Fibroblast of mammary gland (primary cell): ENCODE data around the gene KLK1.

Source experiments
- DNase-seq: peaks from one replicate; pipeline ENCODE4 v3.0.0-alpha.2; 2010; ENCODE audit warnings: low read depth
- H3K4me3 ChIP-seq: 2 replicates; pipeline ENCODE4 v1.5.1; 2011; ENCODE audit warnings: low read depth, mild to moderate bottlenecking, low read length, moderate library complexity; ENCODE audit not compliant: control insufficient read depth
- CTCF ChIP-seq: conservative IDR thresholded peaks from 2 replicates; pipeline ENCODE4 v1.5.1; 2011; ENCODE audit warnings: low read depth, low read length, inconsistent platforms; ENCODE audit not compliant: control insufficient read depth, insufficient read depth

KLK1 gene

GRCh38 chr19:50859849-50860248, 36.3 kb upstream of the KLK1 start:
- no peak for DNase-seq
- no peak overlapping the region for H3K4me3 ChIP-seq

GRCh38 chr19:50858886-50859285, 35.3 kb upstream of the KLK1 start:
- DNase-seq = no peak
- no peak for TF ChIP-seq CTCF
- no peak overlapping the region for H3K4me3 ChIP-seq

More at GRCh38 chr19:50859849-50860248, 36.3 kb upstream of the KLK1 start:
- no peak for TF ChIP-seq CTCF

GRCh38 chr19:50857366-50857765, 33.8 kb upstream of the KLK1 start:
- no peak for DNase-seq
- TF ChIP-seq CTCF = no peak
- no peak overlapping the region for H3K4me3 ChIP-seq

- no peak for DNase-seq
- H3K4me3 ChIP-seq = no peak within 1 kb of the TSS
- no peak for TF ChIP-seq CTCF
Observed at GRCh38 chr19:50854636-50855410, 31.2 kb upstream of the KLK1 start, which contains the start of gene KLK3. Gene KLK3, plus strand, starts transcription at chr19:50854915. Its CDS starts 41 bp downstream, at chr19:50854956.

GRCh38 chr19:50851620-50852019, 28.0 kb upstream of the KLK1 start:
- TF ChIP-seq CTCF = no peak
- no peak overlapping the region for H3K4me3 ChIP-seq
- DNase-seq = no peak

GRCh38 chr19:50850738-50851137, 27.2 kb upstream of the KLK1 start:
- H3K4me3 ChIP-seq = no peak overlapping the region
- no peak for DNase-seq
- no peak for TF ChIP-seq CTCF

GRCh38 chr19:50844296-50844935, 20.8 kb upstream of the KLK1 start:
- H3K4me3 ChIP-seq = no peak overlapping the region
- no peak for TF ChIP-seq CTCF
- no peak for DNase-seq
